NB4 (cell line): ENCODE results near the gene AKAIN1.

ENCODE experiments used
- CTCF ChIP-seq: IDR thresholded peaks from one replicate; pipeline ENCODE4 v1.5.1; 2012; ENCODE audit warnings: low read depth, low read length
- POLR2A ChIP-seq: IDR thresholded peaks from 2 replicates; pipeline ENCODE4 v1.6.1; 2011; ENCODE audit warnings: mild to moderate bottlenecking; ENCODE audit not compliant: insufficient read length; ENCODE audit errors: extremely low read depth
- TF ChIP-seq, protein P1 (sequence below): IDR thresholded peaks from 2 replicates; pipeline ENCODE4 v1.6.1; 2011; ENCODE audit warnings: low read depth, low read length

- TF ChIP-seq CTCF = no peak
- TF ChIP-seq, protein P1, sequence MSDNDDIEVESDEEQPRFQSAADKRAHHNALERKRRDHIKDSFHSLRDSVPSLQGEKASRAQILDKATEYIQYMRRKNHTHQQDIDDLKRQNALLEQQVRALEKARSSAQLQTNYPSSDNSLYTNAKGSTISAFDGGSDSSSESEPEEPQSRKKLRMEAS = no peak
- no peak for TF ChIP-seq POLR2A
Measured at GRCh38 chr18:5178519-5178918, 18.5 kb downstream of the AKAIN1 start.
